ENCODE data around the gene PRKX. TPM values are rescaled to one million over a fixed set of nuclear protein-coding genes. Genes with fewer than 3 reads are reported as not detected.
"Not testable (repeated sequence)": the region's sequence is repeated elsewhere in the genome, so short reads cannot be mapped to it uniquely, and the experiment has no call there.

The PRKX gene
- total RNA-seq, 1 donor from 2014 or later: 64.3 TPM

DNA sequence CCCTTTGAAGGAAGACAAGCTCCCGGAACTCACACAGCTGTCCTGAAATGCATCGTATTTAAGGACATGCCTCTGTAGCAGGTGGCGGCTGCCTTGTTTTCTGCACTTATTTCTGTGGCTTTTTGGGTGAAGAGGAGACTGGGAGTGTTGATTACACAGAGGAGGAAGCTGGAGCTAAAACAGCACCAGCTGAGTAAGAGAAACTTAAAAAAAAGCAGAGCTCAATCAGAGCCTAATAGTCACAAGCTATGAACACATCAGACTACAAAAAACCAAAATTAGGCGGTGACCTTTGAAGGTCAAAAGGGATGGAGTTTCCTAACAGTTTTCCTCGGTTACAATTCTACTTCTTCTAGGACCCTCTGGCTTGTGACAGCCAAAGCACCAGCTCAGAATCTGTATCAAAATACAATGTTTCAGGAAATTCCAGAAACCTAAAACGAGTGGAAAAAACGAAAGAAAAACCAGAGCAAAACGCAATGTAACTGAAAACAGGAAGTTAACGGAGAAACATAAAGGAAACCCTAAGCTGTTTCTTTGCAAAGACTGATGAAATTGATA is 13.5 kb downstream of the PRKX start:
- H3K27me3 Mint-ChIP-seq (ENCODE audit: unreplicated experiment): peaks cover 3% of the 10 kb centered on the region
- H3K27ac Mint-ChIP-seq (ENCODE audit: unreplicated experiment): no peak overlapping the region
- H3K4me3 Mint-ChIP-seq (ENCODE audit: unreplicated experiment): no peak overlapping the region
- no peaks in the 10 kb centered on the region for H3K9me3 Mint-ChIP-seq (ENCODE audit: unreplicated experiment)
- peaks cover 5% of the 10 kb centered on the region for H3K36me3 Mint-ChIP-seq (ENCODE audit: unreplicated experiment)
- H3K4me1 Mint-ChIP-seq (ENCODE audit: low read depth, unreplicated experiment): peaks cover 3% of the 10 kb centered on the region
- no peak for DNase-seq
- TF ChIP-seq, protein P1, sequence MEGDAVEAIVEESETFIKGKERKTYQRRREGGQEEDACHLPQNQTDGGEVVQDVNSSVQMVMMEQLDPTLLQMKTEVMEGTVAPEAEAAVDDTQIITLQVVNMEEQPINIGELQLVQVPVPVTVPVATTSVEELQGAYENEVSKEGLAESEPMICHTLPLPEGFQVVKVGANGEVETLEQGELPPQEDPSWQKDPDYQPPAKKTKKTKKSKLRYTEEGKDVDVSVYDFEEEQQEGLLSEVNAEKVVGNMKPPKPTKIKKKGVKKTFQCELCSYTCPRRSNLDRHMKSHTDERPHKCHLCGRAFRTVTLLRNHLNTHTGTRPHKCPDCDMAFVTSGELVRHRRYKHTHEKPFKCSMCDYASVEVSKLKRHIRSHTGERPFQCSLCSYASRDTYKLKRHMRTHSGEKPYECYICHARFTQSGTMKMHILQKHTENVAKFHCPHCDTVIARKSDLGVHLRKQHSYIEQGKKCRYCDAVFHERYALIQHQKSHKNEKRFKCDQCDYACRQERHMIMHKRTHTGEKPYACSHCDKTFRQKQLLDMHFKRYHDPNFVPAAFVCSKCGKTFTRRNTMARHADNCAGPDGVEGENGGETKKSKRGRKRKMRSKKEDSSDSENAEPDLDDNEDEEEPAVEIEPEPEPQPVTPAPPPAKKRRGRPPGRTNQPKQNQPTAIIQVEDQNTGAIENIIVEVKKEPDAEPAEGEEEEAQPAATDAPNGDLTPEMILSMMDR (IDR thresholded peaks at IDR 0.05; ENCODE audit: partially characterized antibody, unreplicated experiment): no peak

DNA sequence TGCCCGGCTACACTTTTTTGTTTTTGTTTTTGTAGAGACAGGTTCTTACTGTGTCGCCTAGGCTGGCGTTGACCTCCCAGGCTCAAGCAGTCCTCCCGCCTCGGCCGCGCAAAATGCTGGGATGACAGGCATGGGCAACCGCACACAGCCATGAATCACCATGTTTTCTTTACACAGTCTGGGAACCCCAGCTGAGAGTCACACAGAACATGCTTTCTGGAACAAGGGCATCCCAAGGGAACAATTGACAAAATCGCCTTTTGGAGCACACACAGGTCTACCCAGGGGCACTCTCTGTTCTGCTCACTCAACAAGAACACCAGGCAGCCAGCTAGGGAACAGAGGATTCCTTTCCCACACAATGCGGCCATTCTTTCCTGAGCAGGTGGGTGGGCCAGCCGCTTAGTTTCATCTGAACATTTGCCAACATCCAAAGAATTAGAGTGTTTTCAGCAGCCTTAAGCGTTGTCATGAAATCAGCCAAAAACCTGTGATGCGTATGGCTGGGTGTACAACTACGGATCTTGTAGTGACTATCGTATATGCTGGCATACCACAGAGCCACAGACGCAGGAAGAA is 15.7 kb downstream of the PRKX start:
- no peak for DNase-seq
- H3K4me3 Mint-ChIP-seq (ENCODE audit: unreplicated experiment): no peak overlapping the region
- H3K4me1 Mint-ChIP-seq (ENCODE audit: low read depth, unreplicated experiment): peaks cover 3% of the 10 kb centered on the region
- H3K27ac Mint-ChIP-seq (ENCODE audit: unreplicated experiment): no peak overlapping the region
- H3K9me3 Mint-ChIP-seq (ENCODE audit: unreplicated experiment): peaks cover 2% of the 10 kb centered on the region
- H3K36me3 Mint-ChIP-seq (ENCODE audit: unreplicated experiment): peaks cover 5% of the 10 kb centered on the region
- TF ChIP-seq, protein P1 (IDR thresholded peaks at IDR 0.05; ENCODE audit: partially characterized antibody, unreplicated experiment): no peak
- peaks cover 3% of the 10 kb centered on the region for H3K27me3 Mint-ChIP-seq (ENCODE audit: unreplicated experiment)

DNA sequence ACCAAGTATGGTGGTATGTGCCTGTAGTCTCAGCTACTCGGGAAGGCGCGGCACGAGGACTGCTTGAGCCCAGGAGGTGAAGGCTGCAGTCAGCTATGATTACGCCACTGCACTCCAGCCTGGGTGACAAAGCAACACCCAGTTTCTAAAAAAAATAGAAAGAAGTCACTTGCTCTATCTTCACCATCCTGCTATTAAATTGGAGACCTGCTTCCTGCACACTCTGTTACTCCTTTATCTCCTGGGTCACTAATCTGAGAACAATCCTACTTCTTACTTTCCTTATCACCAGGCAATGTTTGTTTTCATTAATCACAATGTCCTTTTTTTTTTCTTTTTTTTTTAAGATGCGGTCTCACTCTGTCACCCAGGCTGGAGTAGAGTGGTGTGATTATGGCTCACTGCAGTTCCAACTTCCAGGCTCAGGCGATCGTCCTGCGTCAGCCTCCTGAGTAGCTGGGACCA is 16.2 kb downstream of the PRKX start:
- Mint-ChIP-seq H3K4me3 (ENCODE audit: unreplicated experiment) (no peak overlapping the region), H3K27ac (ENCODE audit: unreplicated experiment) (no peak overlapping the region), H3K27me3 (ENCODE audit: unreplicated experiment) (peaks cover 3% of the 10 kb centered on the region), H3K4me1 (ENCODE audit: low read depth, unreplicated experiment) (peaks cover 3% of the 10 kb centered on the region), H3K9me3 (ENCODE audit: unreplicated experiment) (peaks cover 2% of the 10 kb centered on the region), H3K36me3 (ENCODE audit: unreplicated experiment) (peaks cover 5% of the 10 kb centered on the region)
- DNase-seq: no peak
- TF ChIP-seq, protein P1 (IDR thresholded peaks at IDR 0.05; ENCODE audit: partially characterized antibody, unreplicated experiment): no peak

DNA sequence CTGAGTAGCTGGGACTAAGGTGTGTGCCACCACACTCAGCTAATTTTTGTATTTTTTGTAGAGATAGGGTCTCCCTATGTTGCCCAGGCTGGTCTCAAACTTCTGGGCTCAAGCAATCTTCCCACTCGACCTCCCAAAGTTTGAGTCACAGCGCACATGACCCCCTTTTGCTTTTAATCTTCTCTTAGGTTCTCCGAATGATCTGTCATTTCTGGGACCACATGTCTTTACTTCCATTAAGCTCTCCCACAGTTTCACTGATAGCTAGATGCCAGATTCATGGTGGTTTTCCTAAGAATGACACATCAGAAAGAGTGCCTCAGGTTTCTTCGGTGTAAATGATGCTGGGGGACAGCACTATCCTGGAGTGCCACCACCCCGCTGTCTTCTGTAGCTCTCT is 17.9 kb downstream of the PRKX start:
- H3K27ac Mint-ChIP-seq (ENCODE audit: unreplicated experiment): no peak overlapping the region

DNA sequence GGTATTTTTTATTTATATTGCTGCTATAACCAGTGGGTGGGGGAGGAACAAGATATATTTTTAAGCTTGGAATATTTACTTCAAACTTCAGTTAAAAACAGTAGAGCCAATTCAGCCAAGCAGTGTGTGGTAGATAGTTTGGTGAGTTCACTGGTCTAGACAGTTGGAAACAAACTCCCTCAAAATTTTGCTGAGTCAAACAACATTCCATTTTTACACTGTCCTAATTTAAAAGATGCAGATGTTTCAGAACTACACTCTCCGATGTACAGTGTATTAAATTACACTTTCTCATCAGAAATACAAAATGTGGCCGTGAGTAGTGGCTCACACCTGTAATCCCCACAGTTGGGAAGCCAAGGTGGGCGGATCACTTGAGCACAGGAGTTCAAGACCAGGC is 23.3 kb downstream of the PRKX start:
- no peak for DNase-seq
- no peak overlapping the region for H3K4me3 Mint-ChIP-seq (ENCODE audit: unreplicated experiment)
- H3K9me3 Mint-ChIP-seq (ENCODE audit: unreplicated experiment): peaks cover 2% of the 10 kb centered on the region
- peaks cover 3% of the 10 kb centered on the region for H3K4me1 Mint-ChIP-seq (ENCODE audit: low read depth, unreplicated experiment)
- peaks cover 1% of the 10 kb centered on the region for H3K27me3 Mint-ChIP-seq (ENCODE audit: unreplicated experiment)
- H3K27ac Mint-ChIP-seq (ENCODE audit: unreplicated experiment): no peak overlapping the region
- TF ChIP-seq, protein P1 (IDR thresholded peaks at IDR 0.05; ENCODE audit: partially characterized antibody, unreplicated experiment): no peak
- H3K36me3 Mint-ChIP-seq (ENCODE audit: unreplicated experiment): peaks cover 5% of the 10 kb centered on the region

More for the DNA sequence above, 17.9 kb downstream of the PRKX start:
- peaks cover 4% of the 10 kb centered on the region for H3K27me3 Mint-ChIP-seq (ENCODE audit: unreplicated experiment)
- no peak for DNase-seq
- peaks cover 6% of the 10 kb centered on the region for H3K4me1 Mint-ChIP-seq (ENCODE audit: low read depth, unreplicated experiment)
- H3K4me3 Mint-ChIP-seq (ENCODE audit: unreplicated experiment): no peak overlapping the region
- H3K36me3 Mint-ChIP-seq (ENCODE audit: unreplicated experiment): peaks cover 9% of the 10 kb centered on the region
- peaks cover 2% of the 10 kb centered on the region for H3K9me3 Mint-ChIP-seq (ENCODE audit: unreplicated experiment)
- TF ChIP-seq, protein P1 (IDR thresholded peaks at IDR 0.05; ENCODE audit: partially characterized antibody, unreplicated experiment): no peak

DNA sequence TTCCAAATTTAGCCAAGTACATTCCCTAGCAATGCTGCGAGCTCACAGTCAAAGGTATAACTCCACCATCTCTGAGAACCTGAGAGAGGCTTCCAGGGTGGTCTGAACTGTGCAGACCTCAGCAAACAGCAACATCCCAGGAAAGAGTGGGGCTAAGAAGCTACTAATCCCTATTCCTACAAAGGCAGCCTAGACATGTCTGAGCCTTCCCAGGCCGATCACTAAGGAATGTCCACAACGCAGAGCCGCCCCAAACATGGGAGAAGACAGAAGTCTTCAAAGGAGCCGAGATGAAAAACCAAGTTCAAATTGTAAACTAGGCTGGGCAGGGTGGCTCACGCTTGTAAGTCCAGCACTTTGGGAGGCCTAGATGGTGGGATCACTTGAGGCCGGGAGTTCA is 30.2 kb downstream of the PRKX start:
- H3K4me3 Mint-ChIP-seq (ENCODE audit: unreplicated experiment); H3K9me3 Mint-ChIP-seq (ENCODE audit: unreplicated experiment); H3K27ac Mint-ChIP-seq (ENCODE audit: unreplicated experiment); H3K27me3 Mint-ChIP-seq (ENCODE audit: unreplicated experiment); H3K4me1 Mint-ChIP-seq (ENCODE audit: low read depth, unreplicated experiment); DNase-seq; H3K36me3 Mint-ChIP-seq (ENCODE audit: unreplicated experiment): not testable (repeated sequence)
